Measurements from ENCODE around the gene IL1F10. TPM values are rescaled to one million over a fixed set of nuclear protein-coding genes. Genes with fewer than 3 reads are reported as not detected.

IL1F10 gene
- total and polyA plus RNA-seq, 2 of the 13 experiments (the other 11 are each of a cell fraction or from before 2014, with no cell fraction given): not detected

DNA sequence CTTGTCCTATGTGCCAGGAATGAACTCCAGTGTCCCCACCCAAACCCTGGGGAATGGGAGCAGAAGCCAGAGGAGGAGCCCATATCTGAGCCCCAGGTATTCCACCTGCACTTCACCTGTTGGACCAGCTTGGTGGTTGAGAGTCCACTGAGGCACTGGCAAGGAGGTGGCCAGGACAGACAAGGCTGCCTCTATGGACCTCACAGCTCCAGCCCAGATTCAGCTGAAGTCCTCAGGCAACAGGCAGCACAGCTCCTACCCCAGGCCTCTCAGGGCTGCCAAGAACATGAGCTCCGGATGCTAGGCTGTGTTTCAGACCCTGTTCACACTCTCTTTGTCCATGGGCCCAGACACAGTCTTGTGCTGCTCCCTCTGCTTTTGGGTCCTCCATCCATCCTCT, 2.9 kb upstream of the IL1F10 start (continued):
- TF ChIP-seq, protein P1, sequence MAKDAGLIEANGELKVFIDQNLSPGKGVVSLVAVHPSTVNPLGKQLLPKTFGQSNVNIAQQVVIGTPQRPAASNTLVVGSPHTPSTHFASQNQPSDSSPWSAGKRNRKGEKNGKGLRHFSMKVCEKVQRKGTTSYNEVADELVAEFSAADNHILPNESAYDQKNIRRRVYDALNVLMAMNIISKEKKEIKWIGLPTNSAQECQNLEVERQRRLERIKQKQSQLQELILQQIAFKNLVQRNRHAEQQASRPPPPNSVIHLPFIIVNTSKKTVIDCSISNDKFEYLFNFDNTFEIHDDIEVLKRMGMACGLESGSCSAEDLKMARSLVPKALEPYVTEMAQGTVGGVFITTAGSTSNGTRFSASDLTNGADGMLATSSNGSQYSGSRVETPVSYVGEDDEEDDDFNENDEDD (CRISPR knock-in tag; IDR thresholded peaks at IDR 0.05; ENCODE audit: borderline replicate concordance): no peak
- TF ChIP-seq, protein P2, sequence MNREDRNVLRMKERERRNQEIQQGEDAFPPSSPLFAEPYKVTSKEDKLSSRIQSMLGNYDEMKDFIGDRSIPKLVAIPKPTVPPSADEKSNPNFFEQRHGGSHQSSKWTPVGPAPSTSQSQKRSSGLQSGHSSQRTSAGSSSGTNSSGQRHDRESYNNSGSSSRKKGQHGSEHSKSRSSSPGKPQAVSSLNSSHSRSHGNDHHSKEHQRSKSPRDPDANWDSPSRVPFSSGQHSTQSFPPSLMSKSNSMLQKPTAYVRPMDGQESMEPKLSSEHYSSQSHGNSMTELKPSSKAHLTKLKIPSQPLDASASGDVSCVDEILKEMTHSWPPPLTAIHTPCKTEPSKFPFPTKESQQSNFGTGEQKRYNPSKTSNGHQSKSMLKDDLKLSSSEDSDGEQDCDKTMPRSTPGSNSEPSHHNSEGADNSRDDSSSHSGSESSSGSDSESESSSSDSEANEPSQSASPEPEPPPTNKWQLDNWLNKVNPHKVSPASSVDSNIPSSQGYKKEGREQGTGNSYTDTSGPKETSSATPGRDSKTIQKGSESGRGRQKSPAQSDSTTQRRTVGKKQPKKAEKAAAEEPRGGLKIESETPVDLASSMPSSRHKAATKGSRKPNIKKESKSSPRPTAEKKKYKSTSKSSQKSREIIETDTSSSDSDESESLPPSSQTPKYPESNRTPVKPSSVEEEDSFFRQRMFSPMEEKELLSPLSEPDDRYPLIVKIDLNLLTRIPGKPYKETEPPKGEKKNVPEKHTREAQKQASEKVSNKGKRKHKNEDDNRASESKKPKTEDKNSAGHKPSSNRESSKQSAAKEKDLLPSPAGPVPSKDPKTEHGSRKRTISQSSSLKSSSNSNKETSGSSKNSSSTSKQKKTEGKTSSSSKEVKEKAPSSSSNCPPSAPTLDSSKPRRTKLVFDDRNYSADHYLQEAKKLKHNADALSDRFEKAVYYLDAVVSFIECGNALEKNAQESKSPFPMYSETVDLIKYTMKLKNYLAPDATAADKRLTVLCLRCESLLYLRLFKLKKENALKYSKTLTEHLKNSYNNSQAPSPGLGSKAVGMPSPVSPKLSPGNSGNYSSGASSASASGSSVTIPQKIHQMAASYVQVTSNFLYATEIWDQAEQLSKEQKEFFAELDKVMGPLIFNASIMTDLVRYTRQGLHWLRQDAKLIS (CRISPR knock-in tag; IDR thresholded peaks at IDR 0.05): no peak
- no peak for TF ChIP-seq KDM1A (CRISPR knock-in tag; IDR thresholded peaks at IDR 0.05)

DNA sequence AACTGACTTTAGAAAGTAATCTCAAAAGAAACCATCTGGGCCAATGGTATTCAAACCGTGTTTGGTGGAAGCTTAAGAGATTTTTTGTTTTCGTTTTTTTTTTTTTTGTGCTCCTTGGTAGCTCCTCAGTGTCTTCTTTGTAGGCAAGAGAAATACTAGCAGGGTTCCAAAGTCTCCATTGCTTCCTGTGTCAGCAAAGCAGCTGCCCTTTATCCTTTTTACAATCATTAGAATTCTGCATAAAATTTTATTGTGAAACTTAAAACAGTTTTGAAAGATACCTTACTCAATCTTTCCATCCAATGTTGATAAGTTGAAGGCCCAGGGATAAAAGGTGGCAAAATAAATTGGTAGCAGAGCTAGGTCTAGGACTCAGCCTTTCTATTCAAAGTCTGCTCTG, 479 bp downstream of the IL1F10 start:
- no peak overlapping the region for H3K9ac ChIP-seq (ENCODE audit: insufficient read depth, low read depth, low read length)
- no peak overlapping the region for H3K4me2 ChIP-seq (ENCODE audit: low read depth, low read length)
- H3K4me3 ChIP-seq (replicated peaks in 1 of 3; ENCODE audit: insufficient read depth in 1 of 3, low read depth in 2 of 3, low read length in 3 of 3): no peak overlapping the region
- no TSS peak for BruUV-seq (replicated peaks)
- H2AFZ ChIP-seq (ENCODE audit: low read length): no peak overlapping the region
- intact Hi-C loops (cut with micrococcal nuclease; ENCODE audit: unreplicated experiment) (no loop called here), in situ Hi-C loops (cut with HindIII; ENCODE audit: extremely low pct_ligation_motif_present, low pct_unique_long_range_greater_than_20kb) (no loop called here)
- WGBS (ENCODE audit: low lambda C conversion rate): 3% methylated on average over 2 of the region's 2 CpGs
- ChIA-PET CTCF (ENCODE audit: low intra/inter-chr PET ratio, low total read pairs) (no interaction called here), POLR2A (interaction anchor here (0.6 kb wide), 1 partner anchor 136 kb away, joined by 3 read pairs; no protein-coding TSS in a partner anchor)
- no peak for ATAC-seq
- no peaks in the 10 kb centered on the region for H3K36me3 ChIP-seq (replicated peaks in 1 of 2; ENCODE audit: control insufficient read depth in 1 of 2, insufficient read depth in 2 of 2, low read length in 2 of 2)
- H3K79me2 ChIP-seq (ENCODE audit: insufficient read depth, low read length): no peaks in the 10 kb centered on the region
- no peaks in the 10 kb centered on the region for H3K9me3 ChIP-seq (ENCODE audit: low read length)
- H3K27me3 ChIP-seq (ENCODE audit: control insufficient read depth in 1 of 2, insufficient read depth in 2 of 2, low read length in 2 of 2): peaks cover 0 to 5% of the 10 kb centered on the region in 2 experiments; a peak in 1 of 5 replicates
- no peak for FAIRE-seq
- no peak for DNase-seq (ENCODE audit: low spot score)
- no peak overlapping the region for H3K27ac ChIP-seq (ENCODE audit: extremely low read length, insufficient read depth, low read length)
- no peaks in the 10 kb centered on the region for H4K20me1 ChIP-seq (ENCODE audit: insufficient read depth, low read length)
- no peaks in the 10 kb centered on the region for H3K4me1 ChIP-seq (ENCODE audit: insufficient read depth, low read length)
- no peak for TF ChIP-seq ZFP41 (CRISPR knock-in tag; IDR thresholded peaks at IDR 0.05; ENCODE audit: borderline replicate concordance)
- TF ChIP-seq, protein P3, sequence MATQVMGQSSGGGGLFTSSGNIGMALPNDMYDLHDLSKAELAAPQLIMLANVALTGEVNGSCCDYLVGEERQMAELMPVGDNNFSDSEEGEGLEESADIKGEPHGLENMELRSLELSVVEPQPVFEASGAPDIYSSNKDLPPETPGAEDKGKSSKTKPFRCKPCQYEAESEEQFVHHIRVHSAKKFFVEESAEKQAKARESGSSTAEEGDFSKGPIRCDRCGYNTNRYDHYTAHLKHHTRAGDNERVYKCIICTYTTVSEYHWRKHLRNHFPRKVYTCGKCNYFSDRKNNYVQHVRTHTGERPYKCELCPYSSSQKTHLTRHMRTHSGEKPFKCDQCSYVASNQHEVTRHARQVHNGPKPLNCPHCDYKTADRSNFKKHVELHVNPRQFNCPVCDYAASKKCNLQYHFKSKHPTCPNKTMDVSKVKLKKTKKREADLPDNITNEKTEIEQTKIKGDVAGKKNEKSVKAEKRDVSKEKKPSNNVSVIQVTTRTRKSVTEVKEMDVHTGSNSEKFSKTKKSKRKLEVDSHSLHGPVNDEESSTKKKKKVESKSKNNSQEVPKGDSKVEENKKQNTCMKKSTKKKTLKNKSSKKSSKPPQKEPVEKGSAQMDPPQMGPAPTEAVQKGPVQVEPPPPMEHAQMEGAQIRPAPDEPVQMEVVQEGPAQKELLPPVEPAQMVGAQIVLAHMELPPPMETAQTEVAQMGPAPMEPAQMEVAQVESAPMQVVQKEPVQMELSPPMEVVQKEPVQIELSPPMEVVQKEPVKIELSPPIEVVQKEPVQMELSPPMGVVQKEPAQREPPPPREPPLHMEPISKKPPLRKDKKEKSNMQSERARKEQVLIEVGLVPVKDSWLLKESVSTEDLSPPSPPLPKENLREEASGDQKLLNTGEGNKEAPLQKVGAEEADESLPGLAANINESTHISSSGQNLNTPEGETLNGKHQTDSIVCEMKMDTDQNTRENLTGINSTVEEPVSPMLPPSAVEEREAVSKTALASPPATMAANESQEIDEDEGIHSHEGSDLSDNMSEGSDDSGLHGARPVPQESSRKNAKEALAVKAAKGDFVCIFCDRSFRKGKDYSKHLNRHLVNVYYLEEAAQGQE (IDR thresholded peaks at IDR 0.05; ENCODE audit: borderline replicate concordance in 1 of 2, low read depth in 1 of 2, low read length in 2 of 2): no peak
- TF ChIP-seq ZNF749 (CRISPR knock-in tag; IDR thresholded peaks at IDR 0.05; ENCODE audit: borderline replicate concordance): no peak
- TF ChIP-seq MXD4 (CRISPR knock-in tag; IDR thresholded peaks at IDR 0.05): no peak
- TF ChIP-seq, protein P4, sequence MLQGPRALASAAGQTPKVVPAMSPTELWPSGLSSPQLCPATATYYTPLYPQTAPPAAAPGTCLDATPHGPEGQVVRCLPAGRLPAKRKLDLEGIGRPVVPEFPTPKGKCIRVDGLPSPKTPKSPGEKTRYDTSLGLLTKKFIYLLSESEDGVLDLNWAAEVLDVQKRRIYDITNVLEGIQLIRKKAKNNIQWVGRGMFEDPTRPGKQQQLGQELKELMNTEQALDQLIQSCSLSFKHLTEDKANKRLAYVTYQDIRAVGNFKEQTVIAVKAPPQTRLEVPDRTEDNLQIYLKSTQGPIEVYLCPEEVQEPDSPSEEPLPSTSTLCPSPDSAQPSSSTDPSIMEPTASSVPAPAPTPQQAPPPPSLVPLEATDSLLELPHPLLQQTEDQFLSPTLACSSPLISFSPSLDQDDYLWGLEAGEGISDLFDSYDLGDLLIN (CRISPR knock-in tag; IDR thresholded peaks at IDR 0.05; ENCODE audit: borderline replicate concordance): no peak
- TF ChIP-seq, protein P5, sequence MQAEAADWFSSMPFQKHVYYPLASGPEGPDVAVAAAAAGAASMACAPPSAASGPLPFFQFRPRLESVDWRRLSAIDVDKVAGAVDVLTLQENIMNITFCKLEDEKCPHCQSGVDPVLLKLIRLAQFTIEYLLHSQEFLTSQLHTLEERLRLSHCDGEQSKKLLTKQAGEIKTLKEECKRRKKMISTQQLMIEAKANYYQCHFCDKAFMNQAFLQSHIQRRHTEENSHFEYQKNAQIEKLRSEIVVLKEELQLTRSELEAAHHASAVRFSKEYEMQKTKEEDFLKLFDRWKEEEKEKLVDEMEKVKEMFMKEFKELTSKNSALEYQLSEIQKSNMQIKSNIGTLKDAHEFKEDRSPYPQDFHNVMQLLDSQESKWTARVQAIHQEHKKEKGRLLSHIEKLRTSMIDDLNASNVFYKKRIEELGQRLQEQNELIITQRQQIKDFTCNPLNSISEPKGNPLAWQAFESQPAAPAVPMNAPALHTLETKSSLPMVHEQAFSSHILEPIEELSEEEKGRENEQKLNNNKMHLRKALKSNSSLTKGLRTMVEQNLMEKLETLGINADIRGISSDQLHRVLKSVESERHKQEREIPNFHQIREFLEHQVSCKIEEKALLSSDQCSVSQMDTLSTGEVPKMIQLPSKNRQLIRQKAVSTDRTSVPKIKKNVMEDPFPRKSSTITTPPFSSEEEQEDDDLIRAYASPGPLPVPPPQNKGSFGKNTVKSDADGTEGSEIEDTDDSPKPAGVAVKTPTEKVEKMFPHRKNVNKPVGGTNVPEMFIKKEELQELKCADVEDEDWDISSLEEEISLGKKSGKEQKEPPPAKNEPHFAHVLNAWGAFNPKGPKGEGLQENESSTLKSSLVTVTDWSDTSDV (CRISPR knock-in tag; IDR thresholded peaks at IDR 0.05): no peak

All from HepG2 (cell line).